Upper lobe of left lung (tissue), 6 donors: ENCODE data around the gene RTEL1. TPM values are rescaled to one million over a fixed set of nuclear protein-coding genes. Genes with fewer than 3 reads are reported as not detected.

Source experiments
- ATAC-seq, 2 donors: fragments of 200-7000 bp; cut with Tn5 transposase; one replicate each; pipeline ENCODE4 v1.9.1; 2022; ENCODE audit warnings: mild to moderate bottlenecking in 2 of 2, moderate library complexity in 2 of 2; ENCODE audit not compliant: low FRiP score in 2 of 2
- DNase-seq, 2 donors: peaks; one replicate each; pipeline ENCODE4 v3.0.0-alpha.2; 2019 to 2020
- H3K27ac ChIP-seq, 4 donors: fragments of 200-600 bp; sonication (generic); one replicate each; pipeline ENCODE4 v1.5.1; 2016 to 2019
- H3K27me3 ChIP-seq, 4 donors: fragments of 200-600 bp; sonication (generic); one replicate each; pipeline ENCODE4 v1.5.1; 2017 to 2019
- H3K36me3 ChIP-seq, 4 donors: fragments of 200-600 bp; sonication (generic); one replicate each; pipeline ENCODE4 v1.5.1; 2016 to 2019
- H3K4me1 ChIP-seq, 4 donors: fragments of 200-600 bp; sonication (generic); one replicate each; pipeline ENCODE4 v1.5.1; 2018 to 2019
- H3K4me3 ChIP-seq, 4 donors: fragments of 200-600 bp; sonication (generic); one replicate each; pipeline ENCODE4 v1.5.1; 2017 to 2019; ENCODE audit warnings: mild to moderate bottlenecking in 2 of 4, moderate library complexity in 1 of 4
- H3K9me3 ChIP-seq, 4 donors: fragments of 200-600 bp; sonication (generic); one replicate each; pipeline ENCODE4 v1.5.1; 2018 to 2019
- CTCF ChIP-seq, 6 experiments: fragments of 450-650 bp in 4 of 6; fragments of 200-600 bp in 2 of 6; sonication (generic) in 2 of 6; IDR thresholded peaks; one replicate each; pipeline ENCODE4 v1.5.1; 2016 to 2019; ENCODE audit warnings: antibody characterized with exemption in 6 of 6
- EP300 ChIP-seq, 4 donors: sonication (generic); formaldehyde crosslinking; IDR thresholded peaks; one replicate each; pipeline ENCODE4 v1.5.1; 2017; ENCODE audit warnings: antibody characterized with exemption in 4 of 4, control low read depth in 2 of 4
- POLR2A ChIP-seq, 4 donors: fragments of 450-650 bp; IDR thresholded peaks; one replicate each; pipeline ENCODE4 v1.5.1; 2016 to 2017; ENCODE audit warnings: antibody characterized with exemption in 4 of 4, mild to moderate bottlenecking in 2 of 4
- POLR2AphosphoS5 ChIP-seq, 2 donors: sonication (generic); formaldehyde crosslinking; IDR thresholded peaks; one replicate each; pipeline ENCODE4 v1.5.1; 2017; ENCODE audit warnings: antibody characterized with exemption in 2 of 2
- WGBS, 2 donors: methylation state at CpG; one replicate each; pipeline ENCODE4 v1.1.5; 2017 to 2018; 5-methylcytosine and 5-hydroxymethylcytosine counted together
- total RNA-seq, 6 donors: library from RNA; depleted of rRNA in 4 of 6; stranded (reverse); fragments of >200 nt in 4 of 6; gene quantifications; one replicate each; pipeline versions ENCODE4 v1.1.0 to v1.2.1, GENCODE V29; 2016 to 2021
- donor health status: DM: no; HTN: no; CAD: no; lungs with moderate emphysema.
- donor health status: DM: no; HTN: yes; CAD: no; lungs with severe emphysema.

The RTEL1 gene
- total RNA-seq, 6 donors from 2014 or later, result 8.6 to 73.3 (median 32.5) TPM

- ATAC-seq (peak; percentile 12 to 71), DNase-seq (peak; percentile 58 to 82)
- H3K27ac ChIP-seq, result peak overlapping the region; percentile 89 to 93 (median 92)
- no peaks in the 10 kb centered on the region for H3K9me3 ChIP-seq
- WGBS, 2 donors, result 4 to 10% methylated on average over 14 to 23 of the region's 56 CpGs
- TF ChIP-seq EP300 (IDR thresholded peaks at IDR 0.05) (no peak), POLR2AphosphoS5 (IDR thresholded peaks at IDR 0.05) (peak in 1 of 2 donors; percentile 16), POLR2A (IDR thresholded peaks at IDR 0.05) (peak in 1 of 4 donors; percentile 17), CTCF (IDR thresholded peaks at IDR 0.05) (peak in 2 of 6 experiments; percentile 23 to 33)
- no peaks in the 10 kb centered on the region for H3K27me3 ChIP-seq
- peaks cover 24 to 33% (median 26%) of the 10 kb centered on the region in 4 donors for H3K4me1 ChIP-seq
- peaks cover 21 to 59% (median 46%) of the 10 kb centered on the region in 4 donors for H3K36me3 ChIP-seq
- H3K4me3 ChIP-seq, result peak overlapping the region; percentile 79 to 98 (median 92)
Measured at GRCh38 chr20:63706852-63707557, 48.9 kb downstream of the RTEL1 start.

DNA sequence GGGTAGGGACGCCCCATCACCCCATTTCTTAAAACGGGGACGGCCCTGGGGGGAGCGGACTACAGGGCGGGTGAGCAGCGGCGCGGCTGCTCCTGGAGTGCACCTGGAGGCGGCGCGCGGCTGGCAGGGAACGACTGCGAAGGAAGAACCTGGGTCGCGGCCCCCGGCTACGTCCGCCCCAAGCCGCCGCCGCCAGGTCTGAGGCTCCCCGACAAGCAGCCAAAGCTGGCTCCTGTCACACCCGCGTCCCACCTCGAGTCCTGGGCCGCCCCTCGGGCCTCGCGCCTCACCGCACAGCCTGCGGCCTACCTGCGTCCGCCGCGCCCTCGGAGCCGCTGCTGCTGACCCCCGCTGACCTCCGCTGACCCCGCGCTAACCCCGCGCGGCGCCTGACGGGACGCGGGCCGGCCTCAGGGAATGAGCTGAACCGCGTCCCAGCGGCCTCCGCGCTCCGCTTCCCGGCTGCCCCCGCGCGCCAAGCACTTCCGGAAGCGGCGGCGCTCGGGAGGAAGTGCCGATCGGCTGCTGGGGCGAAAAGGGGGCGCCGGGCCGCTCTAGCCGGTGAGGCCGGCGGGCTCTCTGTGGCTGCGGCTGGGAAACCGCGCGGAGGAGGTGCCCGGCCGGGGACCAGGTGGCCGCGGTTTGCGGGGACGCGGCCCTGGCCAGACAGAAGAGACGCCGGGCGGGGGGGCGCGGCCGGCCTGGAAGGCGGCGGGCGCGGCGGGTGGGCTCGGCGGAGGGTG, 49.6 kb downstream of the RTEL1 start, which contains the start of the genes ARFRP1 and ZGPAT:
Gene ARFRP1, minus strand, starts transcription at position 419 of the 743 bp plus-strand sequence. CDS start 885 bp downstream, outside the sequence.
Gene ZGPAT, plus strand, starts transcription at position 482 of the 743 bp plus-strand sequence. CDS start 542 bp downstream, outside the sequence.
- WGBS, 2 donors, result 1% methylated on average over 33 of the region's 98 CpGs; no CpG with 5 or more reads in 1 of the 2 donors
- peak within 1 kb of the TSS; percentile 79 to 98 (median 92) for H3K4me3 ChIP-seq

DNA sequence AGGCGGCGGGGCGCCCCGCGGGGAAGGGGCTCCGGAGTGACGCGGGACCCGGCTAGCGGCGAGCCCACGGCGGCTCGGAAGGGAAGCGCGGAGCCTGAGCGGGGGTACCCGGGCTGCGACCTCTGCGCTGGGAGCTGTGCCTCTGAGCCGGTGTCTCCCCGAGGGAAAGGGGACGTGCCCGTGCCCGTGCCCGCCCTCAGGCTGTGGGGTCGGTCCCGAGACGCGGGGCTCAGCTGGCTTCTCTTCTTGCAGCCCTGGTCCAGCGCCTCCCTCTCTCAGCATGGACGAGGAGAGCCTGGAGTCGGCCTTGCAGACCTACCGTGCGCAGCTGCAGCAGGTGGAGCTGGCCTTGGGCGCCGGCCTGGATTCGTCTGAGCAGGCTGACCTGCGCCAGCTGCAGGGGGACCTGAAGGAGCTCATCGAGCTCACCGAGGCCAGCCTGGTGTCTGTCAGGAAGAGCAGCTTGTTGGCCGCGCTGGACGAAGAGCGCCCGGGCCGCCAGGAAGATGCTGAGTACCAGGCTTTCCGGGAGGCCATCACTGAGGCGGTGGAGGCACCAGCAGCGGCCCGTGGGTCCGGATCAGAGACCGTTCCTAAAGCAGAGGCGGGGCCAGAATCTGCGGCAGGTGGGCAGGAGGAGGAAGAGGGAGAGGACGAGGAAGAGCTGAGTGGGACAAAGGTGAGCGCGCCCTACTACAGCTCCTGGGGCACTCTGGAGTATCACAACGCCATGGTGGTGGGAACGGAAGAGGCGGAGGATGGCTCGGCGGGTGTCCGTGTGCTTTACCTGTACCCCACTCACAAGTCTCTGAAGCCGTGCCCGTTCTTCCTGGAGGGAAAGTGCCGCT, 50.4 kb downstream of the RTEL1 start:
- ATAC-seq, result no peak
- TF ChIP-seq CTCF (IDR thresholded peaks at IDR 0.05), result no peak
- no peak for TF ChIP-seq EP300 (IDR thresholded peaks at IDR 0.05)
- no peak for TF ChIP-seq POLR2A (IDR thresholded peaks at IDR 0.05)
- no peak for TF ChIP-seq POLR2AphosphoS5 (IDR thresholded peaks at IDR 0.05)
- peaks cover 24 to 70% (median 52%) of the 10 kb centered on the region in 4 donors for H3K36me3 ChIP-seq
- peak overlapping the region; percentile 89 to 93 (median 92) for H3K27ac ChIP-seq
- H3K4me1 ChIP-seq, result peaks cover 24 to 33% (median 26%) of the 10 kb centered on the region in 4 donors
- peak in 1 of 2 donors; percentile 23 for DNase-seq
- 60 to 66% methylated on average over 22 to 28 of the region's 67 CpGs for WGBS, 2 donors
- peak overlapping the region; percentile 79 to 98 (median 92) for H3K4me3 ChIP-seq
- H3K9me3 ChIP-seq, result no peaks in the 10 kb centered on the region
- H3K27me3 ChIP-seq, result no peaks in the 10 kb centered on the region

More for the DNA sequence above, 49.6 kb downstream of the RTEL1 start, which contains the start of the genes ARFRP1 and ZGPAT:
- H3K27ac ChIP-seq, result peak within 1 kb of the TSS; percentile 89 to 93 (median 92)
- DNase-seq (peak; percentile 91 to 99), ATAC-seq (peak; percentile 95 to 98)
- no peaks in the 10 kb centered on the region for H3K27me3 ChIP-seq
- TF ChIP-seq EP300 (IDR thresholded peaks at IDR 0.05), result no peak
- peak in 3 of 4 donors; percentile 7 to 83 (median 42) for TF ChIP-seq POLR2A (IDR thresholded peaks at IDR 0.05)
- peak; percentile 94 to 95 for TF ChIP-seq POLR2AphosphoS5 (IDR thresholded peaks at IDR 0.05)
- TF ChIP-seq CTCF (IDR thresholded peaks at IDR 0.05), result peak in 4 of 6 experiments; percentile 21 to 48 (median 30)
- H3K9me3 ChIP-seq, result no peaks in the 10 kb centered on the region
- H3K4me1 ChIP-seq, result peaks cover 24 to 33% (median 26%) of the 10 kb centered on the region in 4 donors
- H3K36me3 ChIP-seq, result peaks cover 24 to 66% (median 51%) of the 10 kb centered on the region in 4 donors

DNA sequence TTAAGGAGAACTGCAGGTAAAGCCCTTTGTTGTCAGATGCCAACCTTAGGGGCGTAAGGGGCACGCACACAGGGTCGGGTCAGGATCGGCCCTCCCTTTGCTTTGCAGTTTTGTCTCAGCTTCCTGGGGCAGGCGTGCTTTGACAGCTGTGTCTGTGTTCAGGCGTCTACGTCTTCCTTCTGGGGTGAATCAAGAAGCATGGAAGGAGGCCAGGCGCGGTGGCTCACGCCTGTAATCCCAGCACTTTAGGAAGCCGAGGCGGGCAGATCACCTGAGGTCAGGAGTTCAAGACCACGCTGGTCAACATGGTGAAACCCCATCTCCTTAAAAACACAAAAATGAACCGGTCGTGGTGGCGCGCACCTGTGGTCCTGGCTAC, 51.0 kb downstream of the RTEL1 start:
- no peak for TF ChIP-seq POLR2A (IDR thresholded peaks at IDR 0.05)
- no peak for TF ChIP-seq POLR2AphosphoS5 (IDR thresholded peaks at IDR 0.05)
- TF ChIP-seq CTCF (IDR thresholded peaks at IDR 0.05), result no peak
- no peak for TF ChIP-seq EP300 (IDR thresholded peaks at IDR 0.05)
- no peaks in the 10 kb centered on the region for H3K27me3 ChIP-seq
- no peak overlapping the region for H3K27ac ChIP-seq
- no peak for ATAC-seq
- peaks cover 24 to 64% (median 50%) of the 10 kb centered on the region in 4 donors for H3K36me3 ChIP-seq
- 89 to 95% methylated on average over 17 of the region's 17 CpGs for WGBS, 2 donors
- no peaks in the 10 kb centered on the region for H3K9me3 ChIP-seq
- peaks cover 24 to 33% (median 26%) of the 10 kb centered on the region in 4 donors for H3K4me1 ChIP-seq
- peak overlapping the region in 3 of 4 donors; percentile 79 to 98 (median 96) for H3K4me3 ChIP-seq
- no peak for DNase-seq
